ENCODE measurements around the gene AGTPBP1.

GRCh38 chr9:85741875-85742596 is at the start of gene AGTPBP1:
- TF ChIP-seq EZH2 (IDR thresholded peaks at IDR 0.05; ENCODE audit: low read depth, unreplicated experiment) (no peak), ETS1 (IDR thresholded peaks at IDR 0.05) (no peak), CTCF (conservative IDR thresholded peaks at IDR 0.05; ENCODE audit: low read depth in 2 of 2) (peak in 1 of 2 experiments; percentile 20; a peak in 1 of 4 replicates), REST (IDR thresholded peaks at IDR 0.05; ENCODE audit: unreplicated experiment) (peak; percentile 4), CREB1 (CRISPR knock-in tag; IDR thresholded peaks at IDR 0.05; ENCODE audit: low read depth) (peak; percentile 75), EZH2phosphoT487 (IDR thresholded peaks at IDR 0.05; ENCODE audit: unreplicated experiment) (no peak), POLR2AphosphoS5 (IDR thresholded peaks at IDR 0.05; ENCODE audit: low read depth) (peak; percentile 74), ZNF331 (CRISPR knock-in tag; IDR thresholded peaks at IDR 0.05; ENCODE audit: low read depth) (no peak)
